Activated CD4-positive, alpha-beta memory T cell treated with anti-CD3 and anti-CD28 coated beads for 36 hours (primary cell): ENCODE measurements around the gene SLX4IP. TPM values are rescaled to one million over a fixed set of nuclear protein-coding genes. Genes with fewer than 3 reads are reported as not detected.
A peak's percentile ranks its signal among the peaks of the same experiment; 100 is the strongest.

ENCODE experiments used
- CTCF ChIA-PET: fragments of 350-600 bp; sonication (Branson Sonifier 250); formaldehyde crosslinking; loops from one replicate; lab custom pipeline; 2021; ENCODE audit warnings: antibody characterized with exemption, inconsistent platforms; lab: Charles Lee
- POLR2A ChIA-PET: fragments of 350-600 bp; sonication (Branson Sonifier 250); formaldehyde crosslinking; loops from one replicate; lab custom pipeline; 2021; ENCODE audit warnings: antibody characterized with exemption; lab: Charles Lee
- DNase-seq: peaks from one replicate; pipeline ENCODE4 v3.0.0-alpha.2; 2020
- H3K27ac Mint-ChIP-seq: one replicate; pipeline ENCODE4 v1.8.0; 2021; ENCODE audit warnings: mixed read lengths
- H3K27me3 Mint-ChIP-seq: one replicate; pipeline ENCODE4 v1.8.0; 2021; ENCODE audit warnings: mixed read lengths
- H3K36me3 Mint-ChIP-seq: one replicate; pipeline ENCODE4 v1.8.0; 2021; ENCODE audit warnings: mixed read lengths
- H3K4me1 Mint-ChIP-seq: one replicate; pipeline ENCODE4 v1.8.0; 2021; ENCODE audit warnings: low read depth, mixed read lengths
- H3K4me3 Mint-ChIP-seq: one replicate; pipeline ENCODE4 v1.8.0; 2021; ENCODE audit warnings: mild to moderate bottlenecking, mixed read lengths
- H3K9me3 Mint-ChIP-seq: one replicate; pipeline ENCODE4 v1.8.0; 2021; ENCODE audit warnings: mixed read lengths
- intact Hi-C: fragments of 100-400 bp; cut with micrococcal nuclease; formaldehyde crosslinking; loops from one replicate; pipeline ENCODE4 v1.15.1; 2023
- total RNA-seq, 2 experiments: library from RNA; stranded (reverse); gene quantifications; one replicate each; pipeline ENCODE4 v1.2.3, GENCODE V29; 2021

SLX4IP gene
- total RNA-seq, 2 experiments from 2014 or later: 5.5 to 6.3 TPM

DNA sequence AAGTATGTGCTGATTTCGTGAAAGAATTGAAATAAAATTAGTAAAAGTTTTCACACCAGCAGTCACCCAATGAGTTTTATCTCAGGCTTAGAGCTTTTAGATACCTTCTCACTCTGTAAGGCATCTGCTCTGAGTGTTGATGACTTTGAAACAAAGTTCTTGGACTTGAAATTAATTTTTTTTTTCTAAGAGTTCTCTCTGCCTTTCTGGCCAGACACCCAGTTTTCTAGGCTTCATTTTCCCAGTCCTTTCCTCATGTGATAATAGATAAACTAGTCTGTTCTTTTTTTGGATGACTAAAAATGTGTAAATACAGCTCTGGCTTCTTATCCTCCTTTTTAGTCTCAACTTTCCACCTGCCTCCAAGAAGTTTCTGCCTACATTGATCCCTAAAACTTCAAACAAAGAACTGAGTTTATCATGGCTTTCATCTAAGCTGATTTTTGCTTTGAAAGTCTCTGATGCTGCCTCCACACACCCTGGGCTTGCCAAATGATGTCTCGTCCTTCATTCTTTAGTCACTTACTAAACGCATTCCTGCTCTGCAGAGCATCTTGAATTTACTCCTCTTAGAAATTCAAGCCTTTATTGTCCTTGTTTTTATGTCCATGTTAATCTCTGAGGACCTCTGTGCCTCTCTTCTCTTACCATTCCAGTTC, 32.7 kb downstream of the SLX4IP start:
- Mint-ChIP-seq H3K4me3 (no peak overlapping the region), H3K27ac (no peak overlapping the region), H3K4me1 (peaks cover 12% of the 10 kb centered on the region), H3K36me3 (peaks cover 25% of the 10 kb centered on the region), H3K27me3 (no peaks in the 10 kb centered on the region), H3K9me3 (peaks cover 8% of the 10 kb centered on the region)
- no peak for DNase-seq
- intact Hi-C loops: no loop called here
- ChIA-PET POLR2A (no interaction called here), CTCF (interaction anchor here (0.6 kb wide), 1 partner anchor 10 kb away, joined by 3 read pairs; no protein-coding TSS in a partner anchor)

DNA sequence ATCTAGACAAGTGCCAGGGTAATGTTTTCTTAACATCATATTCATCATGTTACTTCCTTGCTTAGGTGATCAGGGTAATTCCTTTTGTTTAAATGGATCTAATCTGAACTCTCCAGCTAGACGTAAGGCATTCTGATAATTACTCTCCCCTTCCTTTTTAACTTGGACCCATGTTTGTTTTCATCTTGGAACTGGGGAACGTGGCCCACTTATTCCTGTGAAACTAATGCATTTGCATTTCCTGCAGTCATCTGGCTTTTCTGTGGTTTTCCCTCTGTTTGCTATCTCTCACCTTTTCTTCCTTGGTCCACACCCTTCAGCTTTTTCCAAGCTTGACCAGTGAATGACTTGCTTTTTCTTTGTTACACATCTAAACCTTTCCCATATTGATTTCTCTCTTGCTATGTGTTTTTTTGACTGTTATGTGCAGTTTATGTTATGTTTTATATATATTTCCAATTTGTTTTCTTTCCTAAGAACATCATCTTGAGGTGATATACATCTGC, 33.3 kb downstream of the SLX4IP start:
- ChIA-PET CTCF (interaction anchor here (0.9 kb wide), 1 partner anchor 191 kb away, joined by 3 read pairs; no protein-coding TSS in a partner anchor), POLR2A (no interaction called here)
- no peak for DNase-seq
- intact Hi-C loops: no loop called here
- no peak overlapping the region for H3K4me3 Mint-ChIP-seq
- H3K36me3 Mint-ChIP-seq: peaks cover 19% of the 10 kb centered on the region
- H3K4me1 Mint-ChIP-seq: peaks cover 10% of the 10 kb centered on the region
- no peak overlapping the region for H3K27ac Mint-ChIP-seq
- no peaks in the 10 kb centered on the region for H3K27me3 Mint-ChIP-seq
- H3K9me3 Mint-ChIP-seq: peaks cover 6% of the 10 kb centered on the region

DNA sequence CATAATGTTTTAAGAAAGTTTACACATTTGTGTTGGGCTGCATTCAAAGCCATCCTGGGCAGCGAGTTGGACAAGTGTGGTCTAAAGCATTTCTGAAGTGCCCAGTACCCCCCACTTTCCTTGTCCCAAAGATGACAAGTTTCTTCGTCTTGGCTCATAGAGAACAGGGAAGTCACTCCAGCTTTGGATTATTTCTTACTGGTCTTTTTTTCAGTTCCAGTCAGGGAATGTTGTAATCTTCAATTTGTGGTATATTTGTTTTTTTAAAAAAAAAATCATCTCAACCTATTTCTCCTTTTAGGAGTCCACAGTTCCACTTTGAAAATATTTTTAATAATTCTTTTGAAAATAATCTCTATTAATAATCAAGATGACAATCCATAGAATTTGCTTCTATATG, 34.0 kb downstream of the SLX4IP start:
- CTCF ChIA-PET: interaction anchor here (0.9 kb wide), 1 partner anchor 190 kb away, joined by 3 read pairs; no protein-coding TSS in a partner anchor
- H3K36me3 Mint-ChIP-seq: peaks cover 15% of the 10 kb centered on the region
- POLR2A ChIA-PET: no interaction called here
- no peak for DNase-seq
- peaks cover 6% of the 10 kb centered on the region for H3K9me3 Mint-ChIP-seq
- H3K4me3 Mint-ChIP-seq: no peak overlapping the region
- intact Hi-C loops: loop anchor here (1.0 kb wide), 1 partner anchor 67 kb away; no protein-coding TSS in a partner anchor
- H3K4me1 Mint-ChIP-seq: peaks cover 10% of the 10 kb centered on the region
- no peaks in the 10 kb centered on the region for H3K27me3 Mint-ChIP-seq
- no peak overlapping the region for H3K27ac Mint-ChIP-seq

DNA sequence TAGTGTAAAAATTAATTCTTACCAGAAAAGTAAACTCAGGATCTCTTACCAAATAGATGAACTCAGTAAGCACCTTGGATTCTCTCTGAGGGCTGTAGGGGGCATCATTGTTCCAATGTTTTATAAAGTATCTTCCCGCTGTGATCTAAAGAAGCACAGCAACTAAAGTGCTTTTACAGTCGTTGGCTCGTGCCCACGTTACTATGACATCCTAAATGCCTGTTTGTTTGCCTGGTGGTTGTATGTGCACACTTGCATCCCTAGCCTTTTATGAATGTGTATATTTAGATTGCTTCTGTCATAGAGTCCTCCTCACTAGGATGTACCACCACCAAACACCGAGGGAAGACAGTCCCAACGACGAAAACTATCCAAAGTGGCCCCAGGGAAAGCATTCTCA, 34.5 kb downstream of the SLX4IP start:
- peaks cover 10% of the 10 kb centered on the region for H3K4me1 Mint-ChIP-seq
- H3K4me3 Mint-ChIP-seq: no peak overlapping the region
- POLR2A ChIA-PET: no interaction called here
- no peak for DNase-seq
- peaks cover 15% of the 10 kb centered on the region for H3K36me3 Mint-ChIP-seq
- peaks cover 6% of the 10 kb centered on the region for H3K9me3 Mint-ChIP-seq
- CTCF ChIA-PET: no interaction called here
- intact Hi-C loops: loop anchor here (1.0 kb wide), 1 partner anchor 67 kb away; no protein-coding TSS in a partner anchor
- no peak overlapping the region for H3K27ac Mint-ChIP-seq
- H3K27me3 Mint-ChIP-seq: no peaks in the 10 kb centered on the region

DNA sequence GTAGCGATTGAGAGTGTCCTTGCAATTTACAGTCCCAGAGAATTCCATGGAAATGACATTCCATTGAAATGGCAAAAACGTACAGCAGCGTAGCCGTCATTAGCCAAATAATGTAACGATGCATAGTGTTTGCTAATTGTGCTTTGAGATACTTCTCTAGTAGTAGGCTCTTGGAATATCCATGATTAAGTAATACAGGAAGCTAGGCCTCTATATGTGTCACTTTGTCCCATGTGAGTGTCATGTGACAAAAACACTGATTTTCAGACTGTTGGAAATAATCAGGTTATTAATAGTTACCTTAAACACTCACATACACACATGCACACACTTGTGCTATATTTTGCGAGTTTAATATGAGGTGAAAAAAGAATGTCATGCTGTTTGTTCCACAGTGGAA, 35.2 kb downstream of the SLX4IP start:
- DNase-seq: no peak
- H3K36me3 Mint-ChIP-seq: peaks cover 13% of the 10 kb centered on the region
- peaks cover 16% of the 10 kb centered on the region for H3K4me1 Mint-ChIP-seq
- no peaks in the 10 kb centered on the region for H3K27me3 Mint-ChIP-seq
- peaks cover 6% of the 10 kb centered on the region for H3K9me3 Mint-ChIP-seq
- H3K27ac Mint-ChIP-seq: no peak overlapping the region
- intact Hi-C loops: no loop called here
- ChIA-PET POLR2A (no interaction called here), CTCF (no interaction called here)
- no peak overlapping the region for H3K4me3 Mint-ChIP-seq

DNA sequence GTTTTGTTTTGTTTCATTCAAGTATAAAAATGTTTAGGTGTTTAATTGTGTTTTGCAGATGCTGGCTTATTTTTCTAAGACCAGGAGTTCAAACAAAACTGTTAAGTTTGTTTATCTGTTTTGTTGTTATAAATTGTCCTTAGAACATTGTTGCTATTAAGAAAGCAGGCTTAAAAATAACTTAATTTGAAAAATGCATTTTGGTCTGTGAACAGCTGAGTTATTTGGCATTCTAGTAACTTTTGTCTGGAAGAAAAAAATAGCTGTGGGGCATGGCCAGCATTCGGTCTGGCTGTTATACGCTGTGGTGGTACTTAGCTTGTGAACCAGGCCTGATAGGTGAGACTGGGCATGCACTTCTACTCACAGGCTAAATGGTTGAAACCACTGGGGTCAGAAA, 37.8 kb downstream of the SLX4IP start:
- peaks cover 26% of the 10 kb centered on the region for H3K4me1 Mint-ChIP-seq
- no peaks in the 10 kb centered on the region for H3K27me3 Mint-ChIP-seq
- peaks cover 15% of the 10 kb centered on the region for H3K36me3 Mint-ChIP-seq
- no peak for DNase-seq
- peaks cover 6% of the 10 kb centered on the region for H3K9me3 Mint-ChIP-seq
- no peak overlapping the region for H3K4me3 Mint-ChIP-seq
- ChIA-PET POLR2A (no interaction called here), CTCF (no interaction called here)
- H3K27ac Mint-ChIP-seq: no peak overlapping the region
- intact Hi-C loops: no loop called here

DNA sequence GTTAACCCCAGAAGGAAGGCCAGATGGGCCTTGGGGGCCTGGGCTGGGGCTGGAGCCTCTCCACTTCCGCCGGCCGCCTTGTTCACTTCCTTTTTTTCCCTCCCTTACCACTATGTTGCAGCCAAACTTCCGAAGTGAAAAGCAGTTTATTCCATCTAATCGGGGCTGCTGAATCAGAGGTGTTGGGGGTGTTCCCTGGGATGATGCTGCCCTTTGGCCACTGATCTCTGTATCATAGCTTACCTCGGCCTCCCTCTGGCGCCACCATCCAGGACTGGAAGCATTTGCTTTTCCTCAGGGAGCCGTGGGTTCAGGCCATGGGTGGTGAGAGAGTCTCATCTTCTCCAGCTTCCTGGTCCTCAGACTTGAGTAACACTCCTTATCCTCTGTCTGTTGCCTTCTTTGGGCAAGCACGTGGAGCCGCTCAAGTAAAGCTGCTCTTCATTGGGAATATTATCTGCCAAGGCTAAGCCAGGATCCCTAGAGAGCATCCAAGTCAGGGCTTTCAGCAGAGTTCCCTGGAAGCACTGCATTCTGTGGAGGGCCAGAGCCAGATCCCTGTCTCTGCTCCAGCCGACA, 39.6 kb downstream of the SLX4IP start:
- POLR2A ChIA-PET: interaction anchor here (0.6 kb wide), 1 partner anchor 40 kb away, joined by 3 read pairs; no protein-coding TSS in a partner anchor
- DNase-seq: no peak
- no peak overlapping the region for H3K4me3 Mint-ChIP-seq
- no peaks in the 10 kb centered on the region for H3K27me3 Mint-ChIP-seq
- CTCF ChIA-PET: interaction anchor here (1.2 kb wide), 1 partner anchor 40 kb away, joined by 3 read pairs; no protein-coding TSS in a partner anchor
- H3K27ac Mint-ChIP-seq: no peak overlapping the region
- peaks cover 21% of the 10 kb centered on the region for H3K4me1 Mint-ChIP-seq
- peaks cover 6% of the 10 kb centered on the region for H3K9me3 Mint-ChIP-seq
- intact Hi-C loops: no loop called here
- peaks cover 13% of the 10 kb centered on the region for H3K36me3 Mint-ChIP-seq

DNA sequence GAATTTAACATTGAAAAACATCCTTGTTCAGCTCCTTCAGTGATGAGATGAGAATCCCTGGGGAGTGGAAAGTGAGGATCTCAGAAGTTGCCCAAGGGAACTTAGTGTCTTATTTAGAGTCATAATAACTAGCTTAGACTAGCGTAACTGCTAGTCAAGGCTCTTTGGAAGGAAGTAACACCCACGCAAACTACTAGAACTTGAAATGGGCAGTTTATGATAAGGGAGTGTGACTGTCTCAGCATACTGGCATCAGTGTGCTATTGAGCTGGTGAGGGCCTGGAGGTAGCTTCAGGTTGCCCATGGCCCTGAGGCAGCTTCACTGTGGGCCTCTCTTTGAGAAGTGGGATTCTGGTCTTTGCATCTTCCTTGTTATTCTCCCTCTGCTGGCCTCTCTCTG, 40.1 kb downstream of the SLX4IP start:
- peaks cover 6% of the 10 kb centered on the region for H3K9me3 Mint-ChIP-seq
- CTCF ChIA-PET: interaction anchor here (1.2 kb wide), 1 partner anchor 39 kb away, joined by 3 read pairs; no protein-coding TSS in a partner anchor
- H3K4me3 Mint-ChIP-seq: no peak overlapping the region
- H3K27me3 Mint-ChIP-seq: no peaks in the 10 kb centered on the region
- no peak for DNase-seq
- H3K27ac Mint-ChIP-seq: no peak overlapping the region
- H3K4me1 Mint-ChIP-seq: peaks cover 19% of the 10 kb centered on the region
- intact Hi-C loops: no loop called here
- POLR2A ChIA-PET: no interaction called here
- peaks cover 10% of the 10 kb centered on the region for H3K36me3 Mint-ChIP-seq

DNA sequence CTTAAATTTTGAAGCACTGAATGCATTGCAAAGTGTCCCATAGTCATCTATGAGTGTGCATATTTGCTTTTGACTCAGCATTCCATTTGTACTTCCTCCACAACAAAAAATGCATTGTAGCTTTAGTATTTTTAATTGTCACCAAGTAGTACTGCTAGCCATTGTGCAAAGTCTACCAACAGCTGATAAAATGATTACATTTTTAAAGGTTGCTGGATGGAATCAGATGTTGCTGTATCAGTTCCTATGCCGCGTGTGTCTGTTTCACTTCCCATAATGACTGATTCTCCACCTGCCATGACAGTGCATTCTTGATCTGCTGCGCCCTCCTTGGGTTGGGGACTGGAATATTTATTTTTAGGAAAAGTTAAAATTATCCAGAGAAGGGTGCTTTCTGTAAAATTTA, 41.2 kb downstream of the SLX4IP start:
- intact Hi-C loops: loop anchor here (1.0 kb wide), 2 partner anchors 29 to 35 kb away; no protein-coding TSS in a partner anchor
- no peaks in the 10 kb centered on the region for H3K27me3 Mint-ChIP-seq
- no peak overlapping the region for H3K4me3 Mint-ChIP-seq
- DNase-seq: peak; percentile 20
- peaks cover 5% of the 10 kb centered on the region for H3K9me3 Mint-ChIP-seq
- peaks cover 18% of the 10 kb centered on the region for H3K4me1 Mint-ChIP-seq
- ChIA-PET CTCF (no interaction called here), POLR2A (no interaction called here)
- no peak overlapping the region for H3K27ac Mint-ChIP-seq
- H3K36me3 Mint-ChIP-seq: peaks cover 7% of the 10 kb centered on the region

DNA sequence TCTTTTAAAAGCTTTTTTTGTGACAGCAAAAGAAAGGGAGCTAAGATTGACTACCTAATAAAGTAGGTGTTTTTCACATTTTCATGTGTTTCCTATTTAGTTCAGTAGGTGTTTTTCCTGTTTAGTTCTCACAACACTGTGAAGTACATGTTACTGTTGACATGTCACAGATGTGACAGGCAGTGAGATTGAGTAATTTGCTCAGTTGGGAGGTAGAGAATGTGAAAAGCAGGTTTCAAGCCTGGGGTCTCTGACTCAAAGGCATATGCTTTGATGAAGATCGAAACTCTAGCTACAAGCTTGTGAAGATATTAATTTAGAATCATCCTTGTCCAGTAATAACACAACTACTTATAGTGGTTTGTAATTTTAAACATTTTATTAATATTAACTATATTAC, 43.1 kb downstream of the SLX4IP start:
- no peaks in the 10 kb centered on the region for H3K27me3 Mint-ChIP-seq
- H3K36me3 Mint-ChIP-seq: peaks cover 2% of the 10 kb centered on the region
- H3K9me3 Mint-ChIP-seq: no peaks in the 10 kb centered on the region
- intact Hi-C loops: no loop called here
- no peak overlapping the region for H3K27ac Mint-ChIP-seq
- peaks cover 18% of the 10 kb centered on the region for H3K4me1 Mint-ChIP-seq
- ChIA-PET POLR2A (interaction anchor here (0.7 kb wide), 1 partner anchor 17 kb away, joined by 3 read pairs; no protein-coding TSS in a partner anchor), CTCF (interaction anchor here (1.2 kb wide), 1 partner anchor 36 kb away, joined by 3 read pairs; no protein-coding TSS in a partner anchor)
- DNase-seq: no peak
- H3K4me3 Mint-ChIP-seq: no peak overlapping the region

DNA sequence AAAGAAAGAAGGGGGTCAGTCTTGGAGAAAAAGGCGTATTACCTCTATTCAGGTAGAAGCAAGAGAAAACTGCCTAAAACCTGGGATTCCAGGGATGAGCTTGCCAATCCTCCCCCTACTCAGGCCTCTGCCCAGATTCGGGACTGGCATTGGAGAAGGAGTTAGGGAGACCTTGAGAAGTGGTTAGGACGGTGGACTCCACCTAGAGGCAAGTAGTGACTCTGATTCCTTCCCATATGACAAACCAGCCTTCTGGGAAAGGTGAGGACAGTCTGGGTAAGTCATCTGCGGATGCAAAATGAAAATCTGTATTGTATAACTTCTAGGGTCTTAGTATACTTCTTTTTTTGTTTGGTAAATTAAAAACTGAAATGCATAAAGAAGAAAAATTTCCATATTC, 43.8 kb downstream of the SLX4IP start:
- peaks cover 2% of the 10 kb centered on the region for H3K36me3 Mint-ChIP-seq
- H3K4me3 Mint-ChIP-seq: no peak overlapping the region
- no peak for DNase-seq
- intact Hi-C loops: no loop called here
- no peaks in the 10 kb centered on the region for H3K9me3 Mint-ChIP-seq
- CTCF ChIA-PET: interaction anchor here (1.2 kb wide), 1 partner anchor 35 kb away, joined by 3 read pairs; no protein-coding TSS in a partner anchor
- peaks cover 18% of the 10 kb centered on the region for H3K4me1 Mint-ChIP-seq
- POLR2A ChIA-PET: no interaction called here
- H3K27ac Mint-ChIP-seq: no peak overlapping the region
- H3K27me3 Mint-ChIP-seq: no peaks in the 10 kb centered on the region

DNA sequence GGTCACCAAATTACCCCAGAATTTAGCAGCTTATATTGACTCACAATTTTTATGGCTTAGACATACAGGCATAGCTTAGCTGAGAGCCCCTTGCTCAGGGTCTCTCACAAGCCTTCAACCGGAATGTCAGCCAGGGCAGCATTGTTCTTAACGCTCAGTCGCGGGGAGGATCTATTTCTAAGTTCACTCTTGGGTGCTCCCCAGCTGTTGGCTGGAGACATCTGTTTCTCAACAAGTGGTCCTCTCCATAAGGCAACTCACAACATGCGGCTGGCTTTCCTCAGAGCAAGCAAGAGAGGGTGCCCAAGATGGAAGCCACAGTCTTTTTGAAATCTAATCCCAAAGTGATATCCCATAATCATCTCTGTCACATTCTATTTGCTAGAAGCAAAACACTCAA, 46.6 kb downstream of the SLX4IP start:
- H3K4me3 Mint-ChIP-seq: no peak overlapping the region
- no peak overlapping the region for H3K27ac Mint-ChIP-seq
- POLR2A ChIA-PET: no interaction called here

More for the DNA sequence above, 46.6 kb downstream of the SLX4IP start:
- CTCF ChIA-PET: no interaction called here
- H3K27me3 Mint-ChIP-seq: no peaks in the 10 kb centered on the region
- H3K4me1 Mint-ChIP-seq: peaks cover 2% of the 10 kb centered on the region
- H3K9me3 Mint-ChIP-seq: no peaks in the 10 kb centered on the region
- H3K36me3 Mint-ChIP-seq: no peaks in the 10 kb centered on the region
- no peak for DNase-seq
- intact Hi-C loops: no loop called here
